Caco-2 (cell line): ENCODE data around the gene DOCK10. TPM values are rescaled to one million over a fixed set of nuclear protein-coding genes. Genes with fewer than 3 reads are reported as not detected.

ENCODE experiments used
- BruUV-seq: library from RNA; stranded (reverse); fragments of 400-500 nt; replicated peaks from 2 replicates; lab custom pipeline; 2021; lab: Mats Ljungman, UMichigan
- CTCF ChIA-PET: fragments of 300-600 bp; sonication (Branson Sonifier 250); formaldehyde crosslinking; loops from one replicate; lab custom pipeline; 2022; ENCODE audit warnings: antibody characterized with exemption; lab: Charles Lee
- POLR2A ChIA-PET: fragments of 300-600 bp; sonication (Branson Sonifier 250); formaldehyde crosslinking; loops from one replicate; lab custom pipeline; 2022; ENCODE audit warnings: antibody characterized with exemption; lab: Charles Lee
- DNase-seq, 2 experiments: peaks; one replicate each; pipeline versions ENCODE4 v3.0.0 to v3.0.0-alpha.2; 2020 to 2022
- H3K27me3 ChIP-seq: replicated peaks from 2 replicates; pipeline ENCODE4 v1.6.0; 2011; ENCODE audit warnings: low read length; ENCODE audit not compliant: control insufficient read depth, insufficient read depth
- H3K36me3 ChIP-seq: 2 replicates; pipeline ENCODE4 v1.5.1; 2011; ENCODE audit warnings: low read length; ENCODE audit not compliant: control insufficient read depth, insufficient read depth
- H3K4me1 ChIP-seq: fragments of 250-450 bp; sonication (Bioruptor Pico); 2 replicates; pipeline ENCODE4 v1.5.1; 2020; ENCODE audit warnings: mild to moderate bottlenecking
- H3K4me3 ChIP-seq: 2 replicates; pipeline ENCODE4 v1.5.1; 2011; ENCODE audit warnings: low read depth, mild to moderate bottlenecking, control low read depth, low read length
- H3K9me3 ChIP-seq: fragments of 250-450 bp; sonication (Bioruptor Pico); 2 replicates; pipeline ENCODE4 v1.5.1; 2020; ENCODE audit warnings: mild to moderate bottlenecking, moderate library complexity
- H3K27ac Mint-ChIP-seq: one replicate; pipeline ENCODE4 v1.8.0; 2022; ENCODE audit warnings: mixed read lengths; ENCODE audit not compliant: unreplicated experiment
- H3K27me3 Mint-ChIP-seq: one replicate; pipeline ENCODE4 v1.8.0; 2022; ENCODE audit warnings: mixed read lengths; ENCODE audit not compliant: insufficient read depth, unreplicated experiment
- H3K36me3 Mint-ChIP-seq: one replicate; pipeline ENCODE4 v1.8.0; 2022; ENCODE audit warnings: mild to moderate bottlenecking, mixed read lengths; ENCODE audit not compliant: insufficient read depth, unreplicated experiment
- H3K4me1 Mint-ChIP-seq: one replicate; pipeline ENCODE4 v1.8.0; 2022; ENCODE audit warnings: low read depth, mixed read lengths; ENCODE audit not compliant: unreplicated experiment
- H3K4me3 Mint-ChIP-seq: one replicate; pipeline ENCODE4 v1.8.0; 2022; ENCODE audit warnings: mild to moderate bottlenecking, moderate library complexity, mixed read lengths; ENCODE audit not compliant: unreplicated experiment
- H3K9me3 Mint-ChIP-seq: one replicate; pipeline ENCODE4 v1.8.0; 2022; ENCODE audit warnings: mixed read lengths; ENCODE audit not compliant: unreplicated experiment
- intact Hi-C: fragments of 100-400 bp; cut with micrococcal nuclease; formaldehyde crosslinking; loops from one replicate; pipeline ENCODE4 v1.10.0; 2022; ENCODE audit not compliant: unreplicated experiment
- total RNA-seq: library from RNA; stranded (reverse); gene quantifications from 2 replicates; pipeline ENCODE4 v1.2.3, GENCODE V29; 2022
- TF ChIP-seq, protein P1 (sequence below), 2 experiments: fragments of 200-600 bp in 1 of 2; IDR thresholded peaks; 1 replicate in 1 of 2; 2 replicates in 1 of 2; pipeline versions ENCODE4 v1.5.1 to v1.8.0; 2011 to 2022; ENCODE audit warnings: antibody characterized with exemption in 1 of 2, control low read depth in 1 of 2, inconsistent platforms in 1 of 2, low read depth in 1 of 2, low read length in 1 of 2, mild to moderate bottlenecking in 1 of 2, moderate library complexity in 1 of 2; ENCODE audit not compliant: insufficient read depth in 1 of 2, severe bottlenecking in 1 of 2, unreplicated experiment in 1 of 2

DOCK10 gene
- total RNA-seq, 1 experiment from 2014 or later, result not detected

DNA sequence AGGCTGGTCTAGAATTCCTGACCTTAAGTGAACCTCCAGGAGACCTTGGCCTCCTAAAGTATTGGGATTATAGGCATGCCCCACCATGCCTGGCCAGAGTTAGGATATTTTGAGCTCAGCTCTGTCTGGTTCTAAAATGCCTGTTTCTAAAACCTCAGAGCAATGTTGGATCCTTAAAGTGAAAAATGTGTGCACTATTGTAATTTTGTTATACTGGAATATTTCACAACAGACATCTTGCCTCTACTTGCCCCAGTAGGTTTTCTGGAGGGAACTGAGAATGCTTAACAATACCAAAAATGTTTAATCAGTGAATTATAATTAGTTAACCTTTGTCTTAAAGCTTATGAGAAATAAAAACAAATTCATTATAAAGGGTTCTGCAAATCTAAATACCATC is 181.5 kb downstream of the DOCK10 start:
- no peaks in the 10 kb centered on the region for H3K36me3 ChIP-seq
- CTCF ChIA-PET, result no interaction called here
- DNase-seq, result no peak
- POLR2A ChIA-PET, result no interaction called here
- intact Hi-C loops, result no loop called here
- H3K4me1 ChIP-seq, result no peaks in the 10 kb centered on the region
- BruUV-seq, result no TSS peak
- Mint-ChIP-seq H3K9me3 (no peaks in the 10 kb centered on the region), H3K4me3 (no peak overlapping the region), H3K27me3 (peaks cover 1% of the 10 kb centered on the region), H3K4me1 (no peaks in the 10 kb centered on the region), H3K36me3 (no peaks in the 10 kb centered on the region), H3K27ac (no peak overlapping the region)
- no peaks in the 10 kb centered on the region for H3K27me3 ChIP-seq
- no peaks in the 10 kb centered on the region for H3K9me3 ChIP-seq
- TF ChIP-seq, protein P1, sequence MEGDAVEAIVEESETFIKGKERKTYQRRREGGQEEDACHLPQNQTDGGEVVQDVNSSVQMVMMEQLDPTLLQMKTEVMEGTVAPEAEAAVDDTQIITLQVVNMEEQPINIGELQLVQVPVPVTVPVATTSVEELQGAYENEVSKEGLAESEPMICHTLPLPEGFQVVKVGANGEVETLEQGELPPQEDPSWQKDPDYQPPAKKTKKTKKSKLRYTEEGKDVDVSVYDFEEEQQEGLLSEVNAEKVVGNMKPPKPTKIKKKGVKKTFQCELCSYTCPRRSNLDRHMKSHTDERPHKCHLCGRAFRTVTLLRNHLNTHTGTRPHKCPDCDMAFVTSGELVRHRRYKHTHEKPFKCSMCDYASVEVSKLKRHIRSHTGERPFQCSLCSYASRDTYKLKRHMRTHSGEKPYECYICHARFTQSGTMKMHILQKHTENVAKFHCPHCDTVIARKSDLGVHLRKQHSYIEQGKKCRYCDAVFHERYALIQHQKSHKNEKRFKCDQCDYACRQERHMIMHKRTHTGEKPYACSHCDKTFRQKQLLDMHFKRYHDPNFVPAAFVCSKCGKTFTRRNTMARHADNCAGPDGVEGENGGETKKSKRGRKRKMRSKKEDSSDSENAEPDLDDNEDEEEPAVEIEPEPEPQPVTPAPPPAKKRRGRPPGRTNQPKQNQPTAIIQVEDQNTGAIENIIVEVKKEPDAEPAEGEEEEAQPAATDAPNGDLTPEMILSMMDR (IDR thresholded peaks at IDR 0.05; ENCODE audit: insufficient read depth in 1 of 2, low read depth in 1 of 2, low read length in 1 of 2, severe bottlenecking in 1 of 2, unreplicated experiment in 1 of 2), result no peak
- no peak overlapping the region for H3K4me3 ChIP-seq

DNA sequence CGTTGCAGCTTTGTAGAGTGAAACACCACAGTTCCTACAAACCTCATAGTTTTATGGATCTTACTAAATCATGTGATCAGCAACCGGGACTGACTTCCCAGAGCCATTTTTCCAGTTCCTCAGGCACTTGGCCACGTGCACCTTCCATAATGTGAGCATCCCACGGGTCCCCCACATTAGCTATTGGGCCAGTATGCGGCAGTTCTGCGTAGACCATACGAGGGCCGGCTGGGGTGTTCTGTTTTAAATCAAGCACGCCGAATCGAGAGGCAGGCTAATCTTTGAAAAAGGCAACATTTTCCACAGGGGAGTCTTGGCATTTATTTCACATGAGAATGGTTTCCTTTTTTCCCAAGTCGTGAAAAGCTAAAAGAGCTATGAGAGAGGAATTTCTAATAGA is 190.5 kb downstream of the DOCK10 start:
- no peak overlapping the region for H3K4me3 Mint-ChIP-seq
- POLR2A ChIA-PET, result no interaction called here

DNA sequence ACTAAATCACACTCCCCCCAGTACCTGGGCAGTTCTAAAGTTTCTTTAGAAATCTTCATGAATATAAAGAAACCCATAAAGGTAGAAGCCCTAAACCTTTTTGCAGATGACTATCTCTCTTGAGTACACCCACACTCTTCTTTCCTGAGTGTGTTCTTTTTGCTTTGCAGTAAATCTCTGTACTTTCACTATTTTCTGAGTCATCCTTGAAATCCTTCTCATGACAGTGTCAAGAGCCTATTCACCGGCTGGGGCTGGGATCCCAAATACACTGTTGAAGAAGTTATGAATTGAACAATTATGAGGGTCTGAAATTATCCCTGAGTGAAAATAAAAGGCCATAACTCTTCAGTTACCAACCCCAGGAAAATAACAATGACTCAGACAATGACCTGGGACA is 192.2 kb downstream of the DOCK10 start:
- Mint-ChIP-seq H3K9me3 (no peaks in the 10 kb centered on the region), H3K27ac (no peak overlapping the region), H3K4me1 (no peaks in the 10 kb centered on the region), H3K36me3 (no peaks in the 10 kb centered on the region), H3K27me3 (peaks cover 3% of the 10 kb centered on the region), H3K4me3 (no peak overlapping the region)
- intact Hi-C loops, result no loop called here
- Histone ChIP-seq H3K36me3 (no peaks in the 10 kb centered on the region), H3K27me3 (no peaks in the 10 kb centered on the region), H3K9me3 (no peaks in the 10 kb centered on the region), H3K4me3 (no peak overlapping the region), H3K4me1 (no peaks in the 10 kb centered on the region)
- TF ChIP-seq, protein P1 (IDR thresholded peaks at IDR 0.05; ENCODE audit: insufficient read depth in 1 of 2, low read depth in 1 of 2, low read length in 1 of 2, severe bottlenecking in 1 of 2, unreplicated experiment in 1 of 2), result no peak
- no peak for DNase-seq
- ChIA-PET POLR2A (no interaction called here), CTCF (no interaction called here)
- no TSS peak for BruUV-seq

More for the DNA sequence above, 190.5 kb downstream of the DOCK10 start:
- CTCF ChIA-PET, result no interaction called here
- Mint-ChIP-seq H3K27me3 (peaks cover 6% of the 10 kb centered on the region), H3K9me3 (no peaks in the 10 kb centered on the region), H3K36me3 (no peaks in the 10 kb centered on the region), H3K4me1 (no peaks in the 10 kb centered on the region), H3K27ac (no peak overlapping the region)
- TF ChIP-seq, protein P1 (IDR thresholded peaks at IDR 0.05; ENCODE audit: insufficient read depth in 1 of 2, low read depth in 1 of 2, low read length in 1 of 2, severe bottlenecking in 1 of 2, unreplicated experiment in 1 of 2), result no peak
- no peak for DNase-seq
- no peaks in the 10 kb centered on the region for H3K9me3 ChIP-seq
- BruUV-seq, result no TSS peak
- H3K4me3 ChIP-seq, result no peak overlapping the region
- H3K36me3 ChIP-seq, result no peaks in the 10 kb centered on the region
- intact Hi-C loops, result no loop called here
- H3K27me3 ChIP-seq, result no peaks in the 10 kb centered on the region
- no peaks in the 10 kb centered on the region for H3K4me1 ChIP-seq
